ENCODE measurements around the gene ACD.

Gene ACD

GRCh38 chr16:67666559-67667452 lies 6.7 kb upstream of the ACD start, which contains the start of the genes C16orf86 and ENKD1:
C16orf86 (plus strand) TSS chr16:67666814; CDS start chr16:67666971, 157 bp downstream.
ENKD1 (minus strand) TSS chr16:67666750; CDS start chr16:67666442, 308 bp downstream.
- peaks cover 9 to 19% of the 10 kb centered on the region in 2 donors for H3K4me1 ChIP-seq (ENCODE audit: control insufficient read depth in 2 of 2, insufficient read depth in 1 of 2, low read depth in 1 of 2, low read length in 2 of 2)
- peak within 1 kb of the TSS; percentile 90 for H3K23ac ChIP-seq (ENCODE audit: low read depth, low read length, poor library complexity)
- H3K27me3 ChIP-seq (ENCODE audit: control insufficient read depth in 3 of 3, insufficient read depth in 3 of 3, low read depth in 1 of 3, low read length in 3 of 3) = no peaks in the 10 kb centered on the region
- peak within 1 kb of the TSS; percentile 51 to 87 for H3K4me3 ChIP-seq (ENCODE audit: low read length in 2 of 2)
- no peak within 1 kb of the TSS for H2BK15ac ChIP-seq (ENCODE audit: low read length)
- DNase-seq (ENCODE audit: low spot score) = peak; percentile 87
- peak within 1 kb of the TSS; percentile 96 for H3K14ac ChIP-seq (ENCODE audit: low read length)
- H3K9ac ChIP-seq (ENCODE audit: low read depth, low read length, poor library complexity) = peak within 1 kb of the TSS; percentile 93
- H3K79me1 ChIP-seq (ENCODE audit: low read depth, low read length) = peaks cover 2% of the 10 kb centered on the region
- H2AK5ac ChIP-seq (ENCODE audit: low read depth, low read length) = peak within 1 kb of the TSS; percentile 96
- H3K4me2 ChIP-seq (ENCODE audit: insufficient read depth, low read length, poor library complexity, severe bottlenecking) = peak within 1 kb of the TSS; percentile 99
- peak within 1 kb of the TSS; percentile 91 for H2BK5ac ChIP-seq (ENCODE audit: low read length)
- H4K91ac ChIP-seq (ENCODE audit: low read depth, low read length, poor library complexity) = no peak within 1 kb of the TSS
- H3K9me3 ChIP-seq (replicated peaks in 1 of 2; ENCODE audit: control insufficient read depth in 2 of 2, insufficient read depth in 1 of 2, low read depth in 1 of 2, low read length in 2 of 2) = no peaks in the 10 kb centered on the region
- peak within 1 kb of the TSS; percentile 88 for H3K18ac ChIP-seq (ENCODE audit: low read length)
- H2AFZ ChIP-seq (ENCODE audit: low read length) = peak within 1 kb of the TSS; percentile 96
- peak within 1 kb of the TSS; percentile 54 for H2BK120ac ChIP-seq (ENCODE audit: low read depth, low read length)
- no peak within 1 kb of the TSS for H2BK12ac ChIP-seq (ENCODE audit: low read length)
- H3K27ac ChIP-seq (replicated peaks; ENCODE audit: low read length) = no peak within 1 kb of the TSS
- no CpG with 5 or more reads among the region's 78 CpGs for whole genome bisulfite sequencing, 2 donors (ENCODE audit: extremely low coverage in 2 of 2, insufficient read length in 2 of 2, insufficient replicate concordance in 1 of 2)
- H3K36me3 ChIP-seq (replicated peaks in 1 of 2; ENCODE audit: control insufficient read depth in 2 of 2, insufficient read depth in 2 of 2, low read length in 2 of 2) = peaks cover 11 to 34% of the 10 kb centered on the region in 2 donors
- no peak within 1 kb of the TSS for H4K8ac ChIP-seq (ENCODE audit: low read depth, low read length)
- H3K4ac ChIP-seq (ENCODE audit: low read length) = no peak within 1 kb of the TSS

- Histone ChIP-seq H2BK120ac (ENCODE audit: low read depth, low read length) (no peak overlapping the region), H3K79me1 (ENCODE audit: low read depth, low read length) (peaks cover 2% of the 10 kb centered on the region), H2BK12ac (ENCODE audit: low read length) (no peak overlapping the region), H2BK15ac (ENCODE audit: low read length) (no peak overlapping the region), H2AK5ac (ENCODE audit: low read depth, low read length) (peak overlapping the region; percentile 89), H3K9ac (ENCODE audit: low read depth, low read length, poor library complexity) (peak overlapping the region; percentile 93), H3K4me1 (ENCODE audit: control insufficient read depth in 2 of 2, insufficient read depth in 1 of 2, low read depth in 1 of 2, low read length in 2 of 2) (peaks cover 12 to 22% of the 10 kb centered on the region in 2 donors), H4K91ac (ENCODE audit: low read depth, low read length, poor library complexity) (no peak overlapping the region), H3K27ac (replicated peaks; ENCODE audit: low read length) (no peak overlapping the region), H3K18ac (ENCODE audit: low read length) (peak overlapping the region; percentile 81), H3K23ac (ENCODE audit: low read depth, low read length, poor library complexity) (peak overlapping the region; percentile 50), H3K4ac (ENCODE audit: low read length) (no peak overlapping the region), H3K36me3 (replicated peaks in 1 of 2; ENCODE audit: control insufficient read depth in 2 of 2, insufficient read depth in 2 of 2, low read length in 2 of 2) (peaks cover 11 to 37% of the 10 kb centered on the region in 2 donors), H3K4me3 (ENCODE audit: low read length in 2 of 2) (peak overlapping the region; percentile 51 to 87), H3K9me3 (replicated peaks in 1 of 2; ENCODE audit: control insufficient read depth in 2 of 2, insufficient read depth in 1 of 2, low read depth in 1 of 2, low read length in 2 of 2) (no peaks in the 10 kb centered on the region), H3K27me3 (ENCODE audit: control insufficient read depth in 3 of 3, insufficient read depth in 3 of 3, low read depth in 1 of 3, low read length in 3 of 3) (peaks cover 0 to 2% (median 0%) of the 10 kb centered on the region in 3 experiments), H4K8ac (ENCODE audit: low read depth, low read length) (no peak overlapping the region), H3K4me2 (ENCODE audit: insufficient read depth, low read length, poor library complexity, severe bottlenecking) (peak overlapping the region; percentile 99), H3K14ac (ENCODE audit: low read length) (no peak overlapping the region), H2AFZ (ENCODE audit: low read length) (peak overlapping the region; percentile 96), H2BK5ac (ENCODE audit: low read length) (no peak overlapping the region)
- WGBS, 2 donors (ENCODE audit: extremely low coverage in 2 of 2, insufficient read length in 2 of 2, insufficient replicate concordance in 1 of 2) = no CpG with 5 or more reads among the region's 46 CpGs
- no peak for DNase-seq (ENCODE audit: low spot score)
Observed at GRCh38 chr16:67666032-67666551, 6.0 kb upstream of the ACD start.

GRCh38 chr16:67665598-67665997 lies 5.5 kb upstream of the ACD start:
- Histone ChIP-seq H3K79me1 (ENCODE audit: low read depth, low read length) (peaks cover 2% of the 10 kb centered on the region), H2AFZ (ENCODE audit: low read length) (peak overlapping the region; percentile 96), H3K27me3 (ENCODE audit: control insufficient read depth in 3 of 3, insufficient read depth in 3 of 3, low read depth in 1 of 3, low read length in 3 of 3) (peaks cover 0 to 2% (median 0%) of the 10 kb centered on the region in 3 experiments), H3K9me3 (replicated peaks in 1 of 2; ENCODE audit: control insufficient read depth in 2 of 2, insufficient read depth in 1 of 2, low read depth in 1 of 2, low read length in 2 of 2) (no peaks in the 10 kb centered on the region), H4K91ac (ENCODE audit: low read depth, low read length, poor library complexity) (no peak overlapping the region), H3K4ac (ENCODE audit: low read length) (no peak overlapping the region), H3K36me3 (replicated peaks in 1 of 2; ENCODE audit: control insufficient read depth in 2 of 2, insufficient read depth in 2 of 2, low read length in 2 of 2) (peaks cover 11 to 37% of the 10 kb centered on the region in 2 donors), H3K4me3 (ENCODE audit: low read length in 2 of 2) (peak overlapping the region; percentile 51 to 87), H3K4me2 (ENCODE audit: insufficient read depth, low read length, poor library complexity, severe bottlenecking) (peak overlapping the region; percentile 99), H3K27ac (replicated peaks; ENCODE audit: low read length) (no peak overlapping the region), H2BK120ac (ENCODE audit: low read depth, low read length) (no peak overlapping the region), H3K14ac (ENCODE audit: low read length) (no peak overlapping the region), H2BK12ac (ENCODE audit: low read length) (no peak overlapping the region), H2BK5ac (ENCODE audit: low read length) (no peak overlapping the region), H2BK15ac (ENCODE audit: low read length) (no peak overlapping the region), H3K4me1 (ENCODE audit: control insufficient read depth in 2 of 2, insufficient read depth in 1 of 2, low read depth in 1 of 2, low read length in 2 of 2) (peaks cover 12 to 22% of the 10 kb centered on the region in 2 donors), H4K8ac (ENCODE audit: low read depth, low read length) (no peak overlapping the region), H3K18ac (ENCODE audit: low read length) (no peak overlapping the region), H3K9ac (ENCODE audit: low read depth, low read length, poor library complexity) (no peak overlapping the region), H2AK5ac (ENCODE audit: low read depth, low read length) (no peak overlapping the region), H3K23ac (ENCODE audit: low read depth, low read length, poor library complexity) (no peak overlapping the region)
- no peak for DNase-seq (ENCODE audit: low spot score)
- WGBS, 2 donors (ENCODE audit: extremely low coverage in 2 of 2, insufficient read length in 2 of 2, insufficient replicate concordance in 1 of 2) = no CpG with 5 or more reads among the region's 5 CpGs

- Histone ChIP-seq H2BK5ac (ENCODE audit: low read length) (no peak overlapping the region), H3K27ac (replicated peaks; ENCODE audit: low read length) (no peak overlapping the region), H4K91ac (ENCODE audit: low read depth, low read length, poor library complexity) (no peak overlapping the region), H3K23ac (ENCODE audit: low read depth, low read length, poor library complexity) (no peak overlapping the region), H3K79me1 (ENCODE audit: low read depth, low read length) (peaks cover 4% of the 10 kb centered on the region), H2BK15ac (ENCODE audit: low read length) (no peak overlapping the region), H3K4ac (ENCODE audit: low read length) (no peak overlapping the region), H3K9me3 (replicated peaks in 1 of 2; ENCODE audit: control insufficient read depth in 2 of 2, insufficient read depth in 1 of 2, low read depth in 1 of 2, low read length in 2 of 2) (no peaks in the 10 kb centered on the region), H3K18ac (ENCODE audit: low read length) (no peak overlapping the region), H2AK5ac (ENCODE audit: low read depth, low read length) (no peak overlapping the region), H3K14ac (ENCODE audit: low read length) (no peak overlapping the region), H3K4me2 (ENCODE audit: insufficient read depth, low read length, poor library complexity, severe bottlenecking) (no peak overlapping the region), H2AFZ (ENCODE audit: low read length) (no peak overlapping the region), H3K4me3 (ENCODE audit: low read length in 2 of 2) (no peak overlapping the region), H4K8ac (ENCODE audit: low read depth, low read length) (no peak overlapping the region), H2BK12ac (ENCODE audit: low read length) (no peak overlapping the region), H3K36me3 (replicated peaks in 1 of 2; ENCODE audit: control insufficient read depth in 2 of 2, insufficient read depth in 2 of 2, low read length in 2 of 2) (peaks cover 11 to 37% of the 10 kb centered on the region in 2 donors), H3K4me1 (ENCODE audit: control insufficient read depth in 2 of 2, insufficient read depth in 1 of 2, low read depth in 1 of 2, low read length in 2 of 2) (peaks cover 12 to 22% of the 10 kb centered on the region in 2 donors), H2BK120ac (ENCODE audit: low read depth, low read length) (no peak overlapping the region), H3K9ac (ENCODE audit: low read depth, low read length, poor library complexity) (no peak overlapping the region), H3K27me3 (ENCODE audit: control insufficient read depth in 3 of 3, insufficient read depth in 3 of 3, low read depth in 1 of 3, low read length in 3 of 3) (peaks cover 0 to 2% (median 0%) of the 10 kb centered on the region in 3 experiments)
- DNase-seq (ENCODE audit: low spot score) = no peak
- no CpG with 5 or more reads among the region's 7 CpGs for WGBS, 2 donors (ENCODE audit: extremely low coverage in 2 of 2, insufficient read length in 2 of 2, insufficient replicate concordance in 1 of 2)
Observed at GRCh38 chr16:67664871-67665270, 4.8 kb upstream of the ACD start.

Data from neuronal stem cell (in vitro differentiated cells).